Left ventricle myocardium inferior (tissue), 1 donor: ENCODE results near the gene CTNNA2. TPM values are rescaled to one million over a fixed set of nuclear protein-coding genes. Genes with fewer than 3 reads are reported as not detected.
A peak's percentile ranks its signal among the peaks of the same experiment; 100 is the strongest.

Experiments
- DNase-seq: peaks from one replicate; pipeline ENCODE4 v3.0.0-alpha.2; 2020
- H3K27ac ChIP-seq: fragments of 200-600 bp; replicated peaks from 2 replicates; pipeline ENCODE4 v1.8.0; 2021
- H3K27me3 ChIP-seq: fragments of 200-600 bp; 2 replicates; pipeline ENCODE4 v1.8.0; 2021; ENCODE audit warnings: low read depth
- H3K36me3 ChIP-seq: fragments of 200-600 bp; 2 replicates; pipeline ENCODE4 v1.8.0; 2021
- H3K4me1 ChIP-seq: fragments of 200-600 bp; 2 replicates; pipeline ENCODE4 v1.8.0; 2021
- H3K4me3 ChIP-seq: fragments of 200-600 bp; 2 replicates; pipeline ENCODE4 v1.8.0; 2021; ENCODE audit warnings: mild to moderate bottlenecking, moderate library complexity
- H3K9me3 ChIP-seq: fragments of 200-600 bp; replicated peaks from 2 replicates; pipeline ENCODE4 v1.8.0; 2021
- CTCF ChIP-seq: fragments of 200-600 bp; IDR thresholded peaks from 2 replicates; pipeline ENCODE4 v1.8.0; 2021; ENCODE audit warnings: antibody characterized with exemption, mild to moderate bottlenecking, borderline replicate concordance
- intact Hi-C: fragments of 100-400 bp; cut with micrococcal nuclease; formaldehyde crosslinking; loops from one replicate; pipeline ENCODE4 v1.11.0; 2022
- total RNA-seq: library from RNA; stranded (reverse); fragmentation: NEBNext Ultra II Directional; extraction: Animal tissue kit (Norgen Biotek cat#: 25700); gene quantifications from one replicate; pipeline ENCODE4 v1.2.1, GENCODE V29; 2021
- donor health status: DM: no; HTN: yes; CAD: no; lungs with severe emphysema.

Gene CTNNA2
- total RNA-seq, 1 donor from 2014 or later = not detected

- Histone ChIP-seq H3K36me3 (no peaks in the 10 kb centered on the region), H3K4me3 (no peak overlapping the region), H3K4me1 (no peaks in the 10 kb centered on the region), H3K9me3 (no peaks in the 10 kb centered on the region), H3K27me3 (no peaks in the 10 kb centered on the region), H3K27ac (no peak overlapping the region)
- DNase-seq = no peak
- intact Hi-C loops = no loop called here
- no peak for TF ChIP-seq CTCF
Measured at GRCh38 chr2:80438686-80439085, 925.8 kb downstream of the CTNNA2 start.

- H3K4me1 ChIP-seq = peaks cover 10% of the 10 kb centered on the region
- H3K36me3 ChIP-seq = no peaks in the 10 kb centered on the region
- H3K27me3 ChIP-seq = no peaks in the 10 kb centered on the region
- H3K27ac ChIP-seq = no peak overlapping the region
- no peaks in the 10 kb centered on the region for H3K9me3 ChIP-seq
- TF ChIP-seq CTCF = no peak
- DNase-seq = peak; percentile 38
- intact Hi-C loops = no loop called here
- H3K4me3 ChIP-seq = no peak overlapping the region
Measured at GRCh38 chr2:80454628-80455027, 941.8 kb downstream of the CTNNA2 start.

GRCh38 chr2:80459028-80459427 lies 946.2 kb downstream of the CTNNA2 start:
- Histone ChIP-seq H3K36me3 (no peaks in the 10 kb centered on the region), H3K9me3 (no peaks in the 10 kb centered on the region), H3K4me3 (no peak overlapping the region), H3K27ac (no peak overlapping the region), H3K4me1 (peaks cover 10% of the 10 kb centered on the region), H3K27me3 (no peaks in the 10 kb centered on the region)
- TF ChIP-seq CTCF = no peak
- intact Hi-C loops = no loop called here
- DNase-seq = no peak

GRCh38 chr2:80461505-80462197 lies 948.8 kb downstream of the CTNNA2 start:
- no peak overlapping the region for H3K27ac ChIP-seq
- no peak for TF ChIP-seq CTCF
- no peaks in the 10 kb centered on the region for H3K4me1 ChIP-seq
- intact Hi-C loops = no loop called here
- no peaks in the 10 kb centered on the region for H3K27me3 ChIP-seq
- H3K4me3 ChIP-seq = no peak overlapping the region
- DNase-seq = no peak
- no peaks in the 10 kb centered on the region for H3K9me3 ChIP-seq
- H3K36me3 ChIP-seq = no peaks in the 10 kb centered on the region

GRCh38 chr2:80462654-80463053 lies 949.8 kb downstream of the CTNNA2 start:
- H3K36me3 ChIP-seq = no peaks in the 10 kb centered on the region
- no peak for DNase-seq
- H3K9me3 ChIP-seq = no peaks in the 10 kb centered on the region
- no peak overlapping the region for H3K4me3 ChIP-seq
- H3K27me3 ChIP-seq = no peaks in the 10 kb centered on the region
- H3K4me1 ChIP-seq = no peaks in the 10 kb centered on the region
- TF ChIP-seq CTCF = no peak
- intact Hi-C loops = no loop called here
- H3K27ac ChIP-seq = no peak overlapping the region
